H1 (cell line): Measurements from ENCODE around the gene CCNH. TPM values are rescaled to one million over a fixed set of nuclear protein-coding genes. Genes with fewer than 3 reads are reported as not detected.

Source experiments
- CTCF ChIA-PET: fragments of 300-600 bp; sonication (Branson Sonifier 250); formaldehyde crosslinking; loops from one replicate; lab custom pipeline; 2021; ENCODE audit not compliant: partially characterized antibody; lab: Charles Lee
- POLR2A ChIA-PET: fragments of 300-600 bp; sonication (Branson Sonifier 250); formaldehyde crosslinking; loops from one replicate; lab custom pipeline; 2021; ENCODE audit warnings: inconsistent platforms; ENCODE audit not compliant: partially characterized antibody; lab: Charles Lee
- DNase-seq, 2 experiments: peaks; one replicate each; pipeline versions ENCODE4 v3.0.0 to v3.0.0-alpha.2; 2010 to 2022; ENCODE audit warnings: low spot score in 2 of 2, low read depth in 1 of 2, mixed read lengths in 1 of 2
- FAIRE-seq: peaks from 2 replicates; lab custom pipeline; 2011; peaks lifted over from hg19 to GRCh38; lab: Jason Lieb, UNC
- H2AFZ ChIP-seq: 2 replicates; pipeline ENCODE4 v1.8.1; 2012; ENCODE audit warnings: low read length, inconsistent platforms
- H2AK5ac ChIP-seq: 2 replicates; pipeline ENCODE4 v1.6.1; 2013; ENCODE audit warnings: low read depth, low read length
- H2BK120ac ChIP-seq: replicated peaks from 2 replicates; pipeline ENCODE3; 2013; ENCODE audit warnings: low read depth, low read length, inconsistent platforms
- H2BK12ac ChIP-seq: 2 replicates; pipeline ENCODE4 v1.6.1; 2013; ENCODE audit warnings: low read depth, low read length
- H2BK15ac ChIP-seq: 2 replicates; pipeline ENCODE4 v1.6.1; 2013; ENCODE audit warnings: low read length
- H2BK20ac ChIP-seq: 2 replicates; pipeline ENCODE4 v1.6.1; 2013; ENCODE audit warnings: low read length
- H2BK5ac ChIP-seq: 2 replicates; pipeline ENCODE4 v1.6.1; 2013; ENCODE audit warnings: low read depth, low read length
- H3K14ac ChIP-seq: 2 replicates; pipeline ENCODE4 v1.6.1; 2013; ENCODE audit warnings: inconsistent platforms; ENCODE audit not compliant: insufficient read length
- H3K18ac ChIP-seq: 2 replicates; pipeline ENCODE4 v1.6.1; 2013; ENCODE audit warnings: low read length; ENCODE audit errors: extremely low read depth
- H3K23ac ChIP-seq: 2 replicates; pipeline ENCODE4 v1.6.1; 2013; ENCODE audit warnings: inconsistent platforms; ENCODE audit not compliant: insufficient read length
- H3K23me2 ChIP-seq: 2 replicates; pipeline ENCODE4 v1.6.1; 2013; ENCODE audit warnings: low read depth, low read length
- H3K27ac ChIP-seq: 2 replicates; pipeline ENCODE4 v1.6.1; 2011; ENCODE audit warnings: low read depth, low read length, inconsistent platforms
- H3K27me3 ChIP-seq, 4 experiments: replicated peaks in 1 of 4; 1 replicate in 1 of 4; 2 replicates in 3 of 4; pipeline versions ENCODE4 v1.6.1 to v1.8.1; 2011 to 2013; ENCODE audit warnings: low read length in 3 of 4, mild to moderate bottlenecking in 3 of 4, inconsistent platforms in 2 of 4, mixed read lengths in 2 of 4, moderate library complexity in 1 of 4; ENCODE audit not compliant: control insufficient read depth in 3 of 4, insufficient read depth in 3 of 4; ENCODE audit errors: extremely low read depth in 1 of 4
- H3K36me3 ChIP-seq, 4 experiments: 2 replicates each; pipeline versions ENCODE4 v1.6.1 to v1.8.1; 2011 to 2013; ENCODE audit warnings: mild to moderate bottlenecking in 4 of 4, low read length in 3 of 4, moderate library complexity in 2 of 4, control low read depth in 1 of 4, inconsistent platforms in 1 of 4; ENCODE audit not compliant: insufficient read depth in 4 of 4, control insufficient read depth in 2 of 4
- H3K4ac ChIP-seq: replicated peaks from 2 replicates; pipeline ENCODE3; 2013; ENCODE audit warnings: low read length, low read depth, mixed read lengths, inconsistent platforms; ENCODE audit not compliant: insufficient read length
- H3K4me1 ChIP-seq, 4 experiments: replicated peaks in 1 of 4; 1 replicate in 1 of 4; 2 replicates in 3 of 4; pipeline versions ENCODE4 v1.6.1 to v1.8.1; 2011 to 2013; ENCODE audit warnings: low read length in 3 of 4, inconsistent platforms in 2 of 4, mixed read lengths in 1 of 4; ENCODE audit not compliant: insufficient read depth in 4 of 4, control insufficient read depth in 3 of 4
- H3K4me2 ChIP-seq, 2 experiments: 2 replicates each; pipeline versions ENCODE4 v1.6.1 to v1.8.1; 2011 to 2013; ENCODE audit warnings: low read depth in 2 of 2, low read length in 2 of 2, control low read depth in 1 of 2, inconsistent platforms in 1 of 2, mild to moderate bottlenecking in 1 of 2; ENCODE audit not compliant: insufficient read depth in 1 of 2
- H3K4me3 ChIP-seq, 4 experiments: fragments of 200-600, 300-600 bp in 1 of 4; sonication (generic), shearing (Covaris generic), sonication (Bioruptor Twin) in 1 of 4; 2 replicates each; pipeline versions ENCODE4 v1.5.1 to v1.8.1; 2011 to 2016; ENCODE audit warnings: low read length in 4 of 4, low read depth in 3 of 4, control low read depth in 2 of 4, inconsistent platforms in 2 of 4, mild to moderate bottlenecking in 2 of 4, mixed read lengths in 1 of 4, moderate library complexity in 1 of 4; ENCODE audit not compliant: insufficient read depth in 2 of 4; ENCODE audit errors: extremely low read depth in 1 of 4
- H3K56ac ChIP-seq: replicated peaks from 2 replicates; pipeline ENCODE3; 2013; ENCODE audit warnings: low read depth, mild to moderate bottlenecking, mixed read lengths, low read length, inconsistent platforms; ENCODE audit not compliant: insufficient read length
- H3K79me1 ChIP-seq: 2 replicates; pipeline ENCODE4 v1.6.1; 2013; ENCODE audit warnings: low read depth, low read length, control low read depth
- H3K79me2 ChIP-seq, 2 experiments: 2 replicates each; pipeline versions ENCODE4 v1.6.1 to v1.8.1; 2012 to 2013; ENCODE audit warnings: low read length in 2 of 2, mild to moderate bottlenecking in 2 of 2, inconsistent platforms in 1 of 2; ENCODE audit not compliant: insufficient read depth in 2 of 2, control insufficient read depth in 1 of 2
- H3K9ac ChIP-seq, 4 experiments: replicated peaks in 1 of 4; 1 replicate in 1 of 4; 2 replicates in 3 of 4; pipeline versions ENCODE4 v1.6.1 to v1.8.1; 2011 to 2013; ENCODE audit warnings: low read depth in 3 of 4, low read length in 3 of 4, control low read depth in 2 of 4, mild to moderate bottlenecking in 2 of 4, moderate library complexity in 2 of 4, inconsistent platforms in 1 of 4; ENCODE audit errors: extremely low read depth in 1 of 4
- H3K9me3 ChIP-seq, 2 experiments: 2 replicates each; pipeline versions ENCODE4 v1.6.1 to v1.8.1; 2012 to 2013; ENCODE audit warnings: mild to moderate bottlenecking in 2 of 2, moderate library complexity in 2 of 2, control low read depth in 1 of 2, inconsistent platforms in 1 of 2, low read depth in 1 of 2, low read length in 1 of 2, mixed read lengths in 1 of 2; ENCODE audit not compliant: insufficient read depth in 2 of 2
- H4K20me1 ChIP-seq, 2 experiments: replicated peaks in 1 of 2; 2 replicates each; pipeline versions ENCODE3 to v1.8.1; 2011 to 2013; ENCODE audit warnings: inconsistent platforms in 2 of 2, low read length in 2 of 2, mild to moderate bottlenecking in 1 of 2; ENCODE audit not compliant: insufficient read depth in 2 of 2, control insufficient read depth in 1 of 2
- H4K5ac ChIP-seq: 2 replicates; pipeline ENCODE4 v1.6.1; 2013; ENCODE audit warnings: low read length, low read depth, mixed read lengths, inconsistent platforms; ENCODE audit not compliant: insufficient read length
- H4K8ac ChIP-seq: 2 replicates; pipeline ENCODE4 v1.8.0; 2013; ENCODE audit warnings: mild to moderate bottlenecking, moderate library complexity, low read length, inconsistent platforms; ENCODE audit not compliant: insufficient read depth; ENCODE audit errors: extremely low read depth
- H4K91ac ChIP-seq: replicated peaks from 2 replicates; pipeline ENCODE3; 2013; ENCODE audit warnings: low read length, mixed read lengths, inconsistent platforms; ENCODE audit not compliant: insufficient read length
- GABPA ChIP-seq: IDR thresholded peaks from 2 replicates; pipeline ENCODE4 v1.6.1; 2011; ENCODE audit warnings: mild to moderate bottlenecking, low read length, moderate library complexity, borderline replicate concordance; ENCODE audit not compliant: insufficient read depth
- MAX ChIP-seq: IDR thresholded peaks from 2 replicates; pipeline ENCODE4 v1.6.1; 2012; ENCODE audit warnings: inconsistent platforms
- POLR2AphosphoS5 ChIP-seq: IDR thresholded peaks from 2 replicates; pipeline ENCODE4 v1.6.1; 2011; ENCODE audit warnings: low read depth, low read length
- WGBS, 2 experiments: shearing (Covaris generic) in 1 of 2; methylation state at CpG; one replicate each; pipeline versions ENCODE4 v1.1.6 to v1.1.7; 2013 to 2015; ENCODE audit warnings: low lambda C conversion rate in 2 of 2, mixed read lengths in 2 of 2, inconsistent platforms in 1 of 2, low coverage in 1 of 2, missing lambda C conversion rate in 1 of 2; ENCODE audit not compliant: insufficient replicate concordance in 2 of 2, insufficient coverage in 1 of 2, insufficient read length in 1 of 2; ENCODE audit errors: extremely low coverage in 1 of 2, missing lambda C conversion rate in 1 of 2; 5-methylcytosine and 5-hydroxymethylcytosine counted together
- polyA plus RNA-seq, 7 experiments: library from polyadenylated mRNA; depleted of rRNA in 3 of 7; stranded (reverse) in 5 of 7; unstranded in 2 of 7; fragments of >200 nt in 5 of 7; fragments of 200-250 nt in 2 of 7; gene quantifications; 1 replicate in 5 of 7; 2 replicates in 1 of 7; 4 replicates in 1 of 7; pipeline versions ENCODE4 v1.2.1 to v1.2.3, GENCODE V29; 2011 to 2013; ENCODE audit warnings: missing spikeins in 2 of 7, mixed read lengths in 2 of 7
- total RNA-seq: library from RNA; stranded (reverse); fragmentation: NEBNext Ultra II Directional; extraction: Animal tissue kit (Norgen Biotek cat#: 25700); gene quantifications from 2 replicates; pipeline ENCODE4 v1.2.1, GENCODE V29; 2021

CCNH gene
- total and polyA plus RNA-seq, 2 of the 8 experiments (the other 6 are each of a cell fraction or from before 2014, with no cell fraction given): 38.2 to 41.8 TPM

GRCh38 chr5:87432460-87432859, 19.7 kb upstream of the CCNH start:
- Histone ChIP-seq H3K36me3 (no peaks in the 10 kb centered on the region), H3K14ac (no peak overlapping the region), H3K23me2 (peaks cover 2% of the 10 kb centered on the region; the same call in 1 of the 2 replicates), H3K27me3 (peaks cover 0 to 1% (median 0%) of the 10 kb centered on the region in 4 experiments; a peak in 1 of 7 replicates), H2BK120ac (no peak overlapping the region), H3K4ac (no peak overlapping the region), H3K23ac (no peak overlapping the region), H4K8ac (no peak overlapping the region), H3K4me2 (no peak overlapping the region), H2AFZ (no peak overlapping the region), H4K5ac (no peak overlapping the region), H3K4me3 (no peak overlapping the region), H3K79me2 (no peaks in the 10 kb centered on the region), H2BK20ac (no peak overlapping the region), H2AK5ac (no peak overlapping the region), H3K18ac (no peak overlapping the region), H3K9ac (no peak overlapping the region), H2BK5ac (no peak overlapping the region), H3K56ac (no peak overlapping the region), H2BK12ac (no peak overlapping the region), H3K4me1 (no peaks in the 10 kb centered on the region), H4K91ac (no peak overlapping the region), H3K27ac (no peak overlapping the region), H4K20me1 (no peaks in the 10 kb centered on the region), H3K9me3 (no peaks in the 10 kb centered on the region), H2BK15ac (no peak overlapping the region), H3K79me1 (no peaks in the 10 kb centered on the region)
- POLR2A ChIA-PET: interaction anchor here (0.5 kb wide), 1 partner anchor 225 kb away, joined by 3 read pairs; no protein-coding TSS in a partner anchor
- CTCF ChIA-PET: interaction anchor here (0.6 to 1.0 kb wide), 3 partner anchors 21 to 783 kb away, joined by 3 read pairs; no protein-coding TSS in a partner anchor
- FAIRE-seq: no peak
- no peak for TF ChIP-seq MAX
- no peak for TF ChIP-seq GABPA
- TF ChIP-seq POLR2AphosphoS5: no peak
- no peak for DNase-seq
- 81% methylated on average over 2 of the region's 2 CpGs; no CpG with 5 or more reads in 1 of the 2 experiments for WGBS, 2 experiments
